Activated CD4-positive, alpha-beta memory T cell treated with anti-CD3 and anti-CD28 coated beads, Interleukin-2, amount 10 ng/mL, durations not matched to agents 7 days and 5 days (primary cell): Measurements from ENCODE around the gene SMARCC1. TPM values are rescaled to one million over a fixed set of nuclear protein-coding genes. Genes with fewer than 3 reads are reported as not detected.

ENCODE experiments used
- CTCF ChIA-PET: fragments of 350-600 bp; sonication (Branson Sonifier 250); formaldehyde crosslinking; loops from one replicate; lab custom pipeline; 2021; ENCODE audit warnings: antibody characterized with exemption, inconsistent platforms; lab: Charles Lee
- POLR2A ChIA-PET: fragments of 350-600 bp; sonication (Branson Sonifier 250); formaldehyde crosslinking; loops from one replicate; lab custom pipeline; 2021; ENCODE audit warnings: antibody characterized with exemption; lab: Charles Lee
- DNase-seq: peaks from one replicate; pipeline ENCODE4 v3.0.0-alpha.2; 2020
- H3K27ac Mint-ChIP-seq: one replicate; pipeline ENCODE4 v1.8.0; 2021; ENCODE audit warnings: mild to moderate bottlenecking, mixed read lengths
- H3K27me3 Mint-ChIP-seq: one replicate; pipeline ENCODE4 v1.8.0; 2021; ENCODE audit warnings: mixed read lengths
- H3K36me3 Mint-ChIP-seq: one replicate; pipeline ENCODE4 v1.8.0; 2021; ENCODE audit warnings: low read depth, mixed read lengths
- H3K4me1 Mint-ChIP-seq: one replicate; pipeline ENCODE4 v1.8.0; 2021; ENCODE audit warnings: mixed read lengths
- H3K4me3 Mint-ChIP-seq: one replicate; pipeline ENCODE4 v1.8.0; 2021; ENCODE audit warnings: mild to moderate bottlenecking, mixed read lengths
- H3K9me3 Mint-ChIP-seq: one replicate; pipeline ENCODE4 v1.8.0; 2021; ENCODE audit warnings: mixed read lengths
- total RNA-seq, 2 experiments: library from RNA; stranded (reverse); gene quantifications; one replicate each; pipeline ENCODE4 v1.2.3, GENCODE V29; 2021

Gene SMARCC1
- total RNA-seq, 2 experiments from 2014 or later = 83.0 to 83.7 TPM

DNA sequence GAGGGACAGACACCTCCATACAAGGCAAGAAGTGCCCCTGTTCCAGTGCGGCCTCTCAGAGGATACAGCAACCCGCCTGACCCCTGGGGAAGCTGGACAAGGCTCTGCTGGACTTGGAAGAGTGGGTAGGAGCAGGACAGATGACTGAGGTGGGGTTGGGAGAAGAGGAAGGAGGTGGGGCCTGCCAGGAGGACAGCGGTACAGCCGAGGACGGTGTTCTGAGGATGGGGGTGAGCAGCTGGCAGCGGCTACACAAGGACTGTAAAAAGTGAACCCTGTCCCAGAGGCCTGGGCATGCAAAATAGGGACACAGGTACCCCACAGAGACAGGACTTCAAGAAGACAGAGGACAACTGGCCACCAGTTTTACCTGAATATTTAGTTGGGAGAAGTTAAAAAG, 244.7 kb downstream of the SMARCC1 start:
- Mint-ChIP-seq H3K4me3 (no peak overlapping the region), H3K9me3 (no peaks in the 10 kb centered on the region), H3K36me3 (no peaks in the 10 kb centered on the region), H3K27me3 (peaks cover 9% of the 10 kb centered on the region), H3K27ac (no peak overlapping the region), H3K4me1 (no peaks in the 10 kb centered on the region)
- ChIA-PET CTCF (no interaction called here), POLR2A (no interaction called here)
- DNase-seq = no peak

DNA sequence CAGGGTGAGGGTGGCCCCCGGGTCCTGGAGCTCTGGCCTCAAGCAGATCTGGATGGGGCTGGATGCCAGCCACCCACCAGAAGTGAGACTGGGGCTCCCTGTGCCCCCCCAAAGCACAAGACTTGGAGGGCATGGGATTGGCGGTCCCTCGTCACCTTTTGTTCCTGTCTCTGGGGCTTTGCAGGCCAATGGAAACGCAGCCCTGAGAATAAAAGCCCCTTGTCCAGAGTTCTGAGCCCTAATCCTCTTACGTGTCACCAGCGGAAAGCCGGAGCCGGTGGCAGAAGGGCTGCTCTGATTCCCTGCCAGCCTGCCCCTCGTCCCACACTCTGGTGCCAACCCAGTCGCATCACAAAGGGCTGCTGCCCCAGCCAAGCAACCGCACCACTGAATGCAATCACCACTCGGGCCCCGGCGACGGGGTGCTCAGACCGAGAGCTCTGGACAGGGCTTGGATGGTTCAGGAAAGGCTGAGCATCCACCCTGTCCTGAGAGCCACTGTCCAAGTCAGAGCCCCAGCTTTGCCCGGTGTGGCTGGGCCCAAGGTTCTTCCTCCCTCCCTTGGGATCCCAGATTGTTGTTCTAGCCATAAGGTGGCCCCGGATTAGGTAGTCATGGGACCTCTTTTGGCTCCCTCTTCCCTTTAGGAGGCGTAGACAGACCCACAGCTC, 245.3 kb downstream of the SMARCC1 start:
- Mint-ChIP-seq H3K4me3 (no peak overlapping the region), H3K9me3 (no peaks in the 10 kb centered on the region), H3K27me3 (peaks cover 5% of the 10 kb centered on the region), H3K36me3 (no peaks in the 10 kb centered on the region), H3K27ac (no peak overlapping the region), H3K4me1 (no peaks in the 10 kb centered on the region)
- ChIA-PET CTCF (no interaction called here), POLR2A (no interaction called here)
- no peak for DNase-seq

Other genes with a start within 250 kb of the SMARCC1 start
- gene CSPG5, start 203.0 kb downstream of the SMARCC1 start, total RNA-seq = under 1 TPM; 0.30 to 0.40 TPM
- gene DHX30, start 21.2 kb upstream of the SMARCC1 start, total RNA-seq = 10 to 100 TPM; 62.0 to 63.0 TPM
- gene MAP4, start 234.5 kb upstream of the SMARCC1 start, total RNA-seq = 10 to 100 TPM; 92.6 to 94.2 TPM